Thyroid gland (tissue), 4 donors: ENCODE data around the gene E2F3. TPM values are rescaled to one million over a fixed set of nuclear protein-coding genes. Genes with fewer than 3 reads are reported as not detected.

ENCODE experiments used
- DNase-seq, 2 donors: peaks; one replicate each; pipeline ENCODE4 v3.0.0-alpha.2; 2019
- H3K27ac ChIP-seq, 3 donors: fragments of 200-600 bp; sonication (generic); 1 replicate in 2 of 3; 2 replicates in 1 of 3; pipeline ENCODE4 v1.5.1; 2016 to 2019; ENCODE audit warnings: mild to moderate bottlenecking in 1 of 3, moderate library complexity in 1 of 3
- H3K27me3 ChIP-seq: fragments of 200-600 bp; sonication (generic); one replicate; pipeline ENCODE4 v1.5.1; 2019
- H3K36me3 ChIP-seq, 2 donors: fragments of 200-600 bp; sonication (generic); one replicate each; pipeline ENCODE4 v1.5.1; 2016 to 2019
- H3K4me1 ChIP-seq, 2 donors: fragments of 200-600 bp; sonication (generic); one replicate each; pipeline ENCODE4 v1.5.1; 2017 to 2019
- H3K4me3 ChIP-seq, 3 donors: fragments of 200-600 bp; sonication (generic); replicated peaks in 1 of 3; 1 replicate in 2 of 3; 2 replicates in 1 of 3; pipeline ENCODE4 v1.5.1; 2016; ENCODE audit warnings: mild to moderate bottlenecking in 1 of 3
- H3K9me3 ChIP-seq: fragments of 200-600 bp; sonication (generic); one replicate; pipeline ENCODE4 v1.5.1; 2017
- CTCF ChIP-seq, 6 experiments: fragments of 200-600 bp in 3 of 6; fragments of 450-650 bp in 3 of 6; sonication (generic) in 3 of 6; IDR thresholded peaks; one replicate each; pipeline ENCODE4 v1.5.1; 2016 to 2019; ENCODE audit warnings: antibody characterized with exemption in 6 of 6, mild to moderate bottlenecking in 2 of 6, inconsistent platforms in 1 of 6, moderate library complexity in 1 of 6
- POLR2A ChIP-seq, 2 donors: fragments of 450-650 bp; IDR thresholded peaks; one replicate each; pipeline ENCODE4 v1.6.1; 2017; ENCODE audit warnings: antibody characterized with exemption in 2 of 2, mild to moderate bottlenecking in 2 of 2, moderate library complexity in 1 of 2
- WGBS, 2 donors: methylation state at CpG; one replicate each; pipeline ENCODE4 v1.1.5; 2017; 5-methylcytosine and 5-hydroxymethylcytosine counted together
- intact Hi-C: fragments of 100-400 bp; cut with DNase I; formaldehyde crosslinking; loops from one replicate; pipeline ENCODE4 v1.15.1; 2023
- total RNA-seq, 4 donors: library from RNA; depleted of rRNA; stranded (reverse); fragments of >200 nt; gene quantifications; one replicate each; pipeline ENCODE4 v1.2.3, GENCODE V29; 2016

Gene E2F3
- total RNA-seq, 4 donors from 2014 or later: 9.4 to 18.0 (median 12.4) TPM

GRCh38 chr6:20437639-20438038, 36.0 kb downstream of the E2F3 start:
- no peak overlapping the region for H3K4me3 ChIP-seq
- H3K9me3 ChIP-seq: no peaks in the 10 kb centered on the region
- H3K27ac ChIP-seq: no peak overlapping the region
- no peaks in the 10 kb centered on the region for H3K36me3 ChIP-seq
- H3K27me3 ChIP-seq: no peaks in the 10 kb centered on the region
- 96 to 97% methylated on average over 8 of the region's 8 CpGs for WGBS, 2 donors
- peaks cover 30% of the 10 kb centered on the region in 2 donors for H3K4me1 ChIP-seq
- TF ChIP-seq CTCF (IDR thresholded peaks at IDR 0.05) (no peak), POLR2A (IDR thresholded peaks at IDR 0.05) (no peak)
- DNase-seq: no peak
- intact Hi-C loops: no loop called here

DNA sequence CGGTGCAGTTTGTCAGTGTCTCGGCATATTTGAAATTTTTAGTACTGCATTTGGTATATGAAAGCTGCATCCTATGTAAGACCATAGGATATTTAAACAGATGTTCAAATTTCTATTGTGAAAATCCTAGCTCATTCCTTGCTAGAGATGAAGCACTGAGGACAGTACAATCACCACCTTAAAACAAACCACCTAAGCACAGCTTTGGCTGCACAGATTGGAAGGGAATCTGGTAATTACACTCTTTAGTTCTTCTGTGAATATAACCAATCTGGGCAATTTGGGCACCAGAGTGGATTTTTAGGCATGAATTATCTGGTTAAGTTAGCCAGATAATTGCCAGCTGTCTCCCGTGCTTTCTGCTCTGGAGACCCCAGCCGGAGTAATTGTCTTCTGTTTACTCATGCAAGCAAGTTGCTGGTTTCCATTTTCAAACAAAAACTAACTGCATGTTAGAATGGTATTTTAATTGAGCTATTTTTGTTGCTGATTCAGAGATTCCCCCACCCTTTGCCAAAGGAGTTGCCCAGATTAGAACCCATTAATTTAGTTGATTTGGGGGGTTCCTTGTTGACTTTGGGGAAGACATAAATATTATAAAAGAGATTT, 36.9 kb downstream of the E2F3 start:
- TF ChIP-seq CTCF (IDR thresholded peaks at IDR 0.05) (no peak), POLR2A (IDR thresholded peaks at IDR 0.05) (no peak)
- Histone ChIP-seq H3K27ac (peak overlapping the region in 1 of 3 donors; percentile 3), H3K27me3 (no peaks in the 10 kb centered on the region), H3K4me3 (no peak overlapping the region), H3K4me1 (peaks cover 31 to 34% of the 10 kb centered on the region in 2 donors), H3K9me3 (no peaks in the 10 kb centered on the region), H3K36me3 (no peaks in the 10 kb centered on the region)
- intact Hi-C loops: no loop called here
- WGBS, 2 donors: 55 to 66% methylated on average over 4 of the region's 4 CpGs
- DNase-seq: no peak

DNA sequence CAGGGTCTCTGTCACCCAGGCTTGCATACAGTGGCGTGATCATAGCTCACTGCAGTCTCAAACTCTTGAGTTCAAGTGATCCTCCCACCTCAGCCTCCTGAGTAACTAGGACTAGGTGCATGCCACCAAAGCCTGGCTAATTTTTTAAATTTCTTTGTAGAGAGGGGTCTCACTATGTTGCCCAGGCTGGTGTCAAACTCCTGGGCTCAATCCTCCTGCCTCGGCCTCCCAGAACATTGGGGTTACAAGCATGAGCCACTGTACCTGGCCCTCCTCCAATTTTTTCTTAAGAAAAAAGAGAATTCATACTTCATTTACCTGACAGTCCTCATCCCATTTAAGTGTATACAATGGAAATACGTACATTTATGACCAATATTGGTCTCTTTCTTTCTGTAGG, 37.9 kb downstream of the E2F3 start:
- no peaks in the 10 kb centered on the region for H3K36me3 ChIP-seq

DNA sequence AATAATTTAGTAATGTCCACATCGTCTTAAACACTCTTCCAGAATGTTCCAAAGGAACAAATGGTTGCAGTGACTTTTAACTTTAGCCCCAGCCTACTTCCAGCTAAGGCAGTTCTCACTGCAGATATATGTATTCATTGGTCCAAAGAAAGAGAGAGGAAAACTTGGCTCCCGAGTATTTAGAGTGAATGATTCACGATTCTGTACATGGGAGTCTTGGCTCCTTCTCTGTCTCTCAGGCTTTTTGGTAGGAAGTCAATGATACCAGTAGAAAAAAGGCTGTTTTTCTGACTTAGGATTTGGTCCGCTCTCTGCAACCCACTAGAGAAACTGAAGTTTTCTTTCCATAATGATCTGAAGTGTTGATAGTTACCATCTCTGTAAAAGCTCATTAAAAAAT, 38.6 kb downstream of the E2F3 start:
- peaks cover 31 to 34% of the 10 kb centered on the region in 2 donors for H3K4me1 ChIP-seq
- 78 to 88% methylated on average over 4 of the region's 4 CpGs for WGBS, 2 donors
- intact Hi-C loops: no loop called here
- H3K4me3 ChIP-seq: no peak overlapping the region
- no peak for TF ChIP-seq POLR2A (IDR thresholded peaks at IDR 0.05)
- no peak for TF ChIP-seq CTCF (IDR thresholded peaks at IDR 0.05)
- no peaks in the 10 kb centered on the region for H3K36me3 ChIP-seq
- peak overlapping the region in 2 of 3 donors; percentile 31 to 52 for H3K27ac ChIP-seq
- H3K27me3 ChIP-seq: no peaks in the 10 kb centered on the region
- no peaks in the 10 kb centered on the region for H3K9me3 ChIP-seq
- DNase-seq: no peak

More for the DNA sequence above, 37.9 kb downstream of the E2F3 start:
- no peak for DNase-seq
- 87 to 90% methylated on average over 3 of the region's 3 CpGs for WGBS, 2 donors
- Histone ChIP-seq H3K9me3 (no peaks in the 10 kb centered on the region), H3K27me3 (no peaks in the 10 kb centered on the region), H3K4me1 (peaks cover 31 to 34% of the 10 kb centered on the region in 2 donors), H3K27ac (no peak overlapping the region), H3K4me3 (no peak overlapping the region)
- intact Hi-C loops: no loop called here
- no peak for TF ChIP-seq CTCF (IDR thresholded peaks at IDR 0.05)
- no peak for TF ChIP-seq POLR2A (IDR thresholded peaks at IDR 0.05)

- no peak for DNase-seq
- 67 to 89% methylated on average over 1 of the region's 1 CpG for WGBS, 2 donors
- no peaks in the 10 kb centered on the region for H3K36me3 ChIP-seq
- peak overlapping the region; percentile 40 to 52 (median 43) for H3K27ac ChIP-seq
- intact Hi-C loops: no loop called here
- no peaks in the 10 kb centered on the region for H3K27me3 ChIP-seq
- TF ChIP-seq POLR2A (IDR thresholded peaks at IDR 0.05): no peak
- no peak for TF ChIP-seq CTCF (IDR thresholded peaks at IDR 0.05)
- H3K4me1 ChIP-seq: peaks cover 31 to 34% of the 10 kb centered on the region in 2 donors
- no peak overlapping the region for H3K4me3 ChIP-seq
- no peaks in the 10 kb centered on the region for H3K9me3 ChIP-seq
Measured at GRCh38 chr6:20441236-20441635, 39.6 kb downstream of the E2F3 start.
